Right lung (tissue), 5 donors: Measurements from ENCODE around the gene PES1. TPM values are rescaled to one million over a fixed set of nuclear protein-coding genes. Genes with fewer than 3 reads are reported as not detected.
"Not testable (repeated sequence)": the region's sequence is repeated elsewhere in the genome, so short reads cannot be mapped to it uniquely, and the experiment has no call there.

Experiments
- DNase-seq, 2 donors: peaks; one replicate each; pipeline ENCODE4 v3.0.0-alpha.2; 2013
- polyA plus RNA-seq, 5 donors: library from polyadenylated mRNA; unstranded; fragments of 120-200 nt; gene quantifications; one replicate each; pipeline versions ENCODE4 v1.2.1 to v1.2.3, GENCODE V29; 2013; ENCODE audit warnings: inconsistent platforms in 1 of 5, low replicate concordance in 1 of 5; ENCODE audit not compliant: insufficient read length in 5 of 5, insufficient read depth in 1 of 5

The PES1 gene
- polyA plus RNA-seq, 5 donors: 53.2 to 76.6 (median 63.4) TPM

DNA sequence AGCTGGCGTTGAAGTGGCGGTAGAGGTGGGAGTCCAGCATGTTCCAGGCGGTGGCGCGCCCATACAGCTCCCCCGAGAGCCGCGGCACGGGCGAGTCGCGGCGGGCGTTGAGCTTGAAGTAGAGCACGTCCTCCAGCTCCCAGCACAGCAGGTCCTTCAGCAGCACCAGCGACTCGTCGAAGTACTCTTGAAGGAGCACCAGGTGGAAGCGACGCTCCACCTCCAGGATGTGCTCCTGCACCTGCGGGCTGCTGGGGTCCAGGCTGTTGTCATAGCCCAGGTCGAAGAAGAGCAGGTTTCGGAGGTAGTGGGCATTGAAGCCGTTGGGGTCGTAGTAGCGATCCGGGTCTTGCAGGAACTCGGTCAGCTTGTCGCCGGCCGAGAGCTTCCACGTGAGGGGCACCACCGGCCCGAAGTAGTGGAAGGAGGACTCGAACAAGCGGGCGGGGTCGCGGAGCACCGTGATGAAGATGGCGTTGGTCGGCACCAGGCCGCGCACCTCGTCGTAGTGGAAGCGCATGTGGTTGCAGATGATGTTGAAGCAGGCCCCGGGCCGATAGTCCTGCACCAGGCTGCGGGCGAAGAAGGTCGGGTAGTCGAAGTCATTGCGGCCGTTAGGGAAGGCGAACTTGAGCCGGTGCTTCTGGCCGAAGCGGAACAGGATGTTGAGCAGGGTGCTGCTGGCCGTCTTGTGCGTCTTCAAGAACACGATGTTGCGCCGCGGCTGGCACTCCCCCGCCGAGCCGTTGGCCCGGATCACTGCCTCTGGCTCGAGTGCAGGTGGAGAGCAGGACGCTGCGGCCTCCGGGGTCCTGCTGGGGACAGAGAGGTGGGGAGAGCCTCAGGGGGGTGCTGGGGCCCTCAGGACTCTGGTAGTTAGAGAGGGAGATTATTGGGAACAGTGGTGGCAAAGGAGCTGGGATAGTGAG, 36.2 kb downstream of the PES1 start:
- no peak for DNase-seq

DNA sequence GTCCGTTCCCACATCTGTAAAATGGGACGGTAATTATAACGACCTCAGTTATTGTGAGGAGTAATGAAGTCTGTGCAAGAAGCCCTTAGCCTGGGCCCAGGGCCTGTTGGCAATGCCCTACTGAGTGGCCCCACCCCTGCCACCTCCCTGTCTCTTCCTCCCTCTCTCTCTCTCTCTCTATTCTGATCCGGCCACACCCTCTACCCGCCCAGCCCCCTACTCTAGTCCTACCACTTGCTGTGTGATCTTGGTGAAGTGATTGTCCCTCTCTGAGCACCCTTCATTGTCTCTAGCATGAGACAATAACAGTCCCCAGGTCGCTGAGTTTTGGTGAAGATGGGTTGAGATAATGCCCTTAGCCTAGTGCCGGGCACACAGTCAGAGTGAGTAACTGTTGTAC, 37.7 kb downstream of the PES1 start:
- no peak for DNase-seq

DNA sequence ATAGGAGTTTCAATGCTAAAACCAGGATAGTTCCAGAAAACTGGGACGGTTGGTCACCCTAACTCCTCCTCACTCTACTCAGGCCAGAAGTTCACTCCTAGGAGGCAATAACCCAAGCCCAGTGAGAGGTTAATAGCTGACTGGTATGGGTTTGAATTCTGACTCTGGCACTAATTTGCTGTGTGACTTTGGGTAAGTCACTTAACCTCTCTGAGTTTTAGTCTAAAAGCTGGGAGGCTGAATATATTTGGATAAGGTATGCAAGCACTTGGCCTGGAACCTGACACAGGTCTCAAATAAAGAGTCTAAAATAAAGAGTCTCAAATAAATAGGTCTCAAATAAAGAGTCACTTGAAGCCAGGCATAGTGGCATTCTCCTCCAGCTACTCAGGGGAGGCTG, 39.0 kb downstream of the PES1 start:
- DNase-seq: no peak

DNA sequence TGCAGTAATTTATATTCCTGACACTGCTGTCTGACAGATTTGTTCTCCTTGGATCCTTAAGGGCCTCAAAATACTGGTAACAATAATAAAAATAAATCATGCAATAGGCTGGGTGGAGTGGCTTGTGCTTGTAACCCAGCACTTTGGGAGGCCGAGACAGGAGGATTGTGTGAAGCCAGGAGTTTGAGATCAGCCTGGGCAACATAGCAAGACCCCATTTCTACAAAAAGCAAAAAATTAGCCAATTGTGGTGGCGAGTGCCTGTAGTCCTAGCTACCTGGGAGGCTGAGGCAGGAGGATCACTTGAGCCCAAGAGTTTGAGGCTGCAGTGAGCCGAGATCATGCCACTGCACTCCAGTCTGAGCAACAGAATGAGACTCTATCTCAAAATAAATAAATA, 39.9 kb downstream of the PES1 start:
- DNase-seq: not testable (repeated sequence)

DNA sequence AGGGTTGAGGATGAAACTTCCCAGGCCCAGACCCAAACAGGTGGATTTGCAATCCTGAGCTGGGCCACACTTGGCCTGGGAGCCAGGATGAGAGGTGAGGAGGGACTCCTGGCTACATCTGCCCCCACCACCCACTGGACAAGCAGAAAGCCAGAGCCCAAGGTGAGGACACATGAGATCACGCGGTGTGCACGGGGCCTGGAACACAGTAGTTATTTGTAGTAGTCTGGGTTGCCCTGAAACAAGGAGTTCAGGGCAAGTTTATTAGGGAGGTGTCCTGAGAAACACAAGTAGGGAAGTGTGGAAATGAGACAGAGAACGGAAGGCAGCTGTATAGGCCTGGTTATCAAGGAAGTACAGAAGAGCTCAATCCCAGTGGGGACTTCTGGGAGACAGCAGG, 44.5 kb downstream of the PES1 start:
- DNase-seq: no peak

DNA sequence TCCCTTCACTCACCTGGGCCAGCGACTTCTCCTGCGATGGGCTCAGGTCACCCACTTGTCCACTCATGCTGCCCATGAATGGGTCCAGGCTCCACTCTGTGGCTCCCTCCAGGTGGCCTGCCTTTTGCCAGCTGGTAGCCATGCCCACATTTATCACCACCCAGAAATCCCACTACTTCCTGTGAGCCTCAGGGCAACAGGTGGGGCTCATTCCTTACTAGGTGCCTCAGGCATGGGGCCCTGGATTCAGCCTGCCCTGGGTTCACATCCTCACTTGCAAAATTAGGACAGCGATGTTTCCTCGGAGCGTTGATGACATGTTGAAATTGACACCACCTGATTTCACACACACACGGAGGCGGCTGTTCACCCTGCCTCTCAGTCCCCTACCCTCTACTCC, 45.1 kb downstream of the PES1 start, which contains the start of gene SEC14L6:
Gene SEC14L6 (minus strand): TSS at position 126 of the 400 bp plus-strand sequence. CDS start 59 bp downstream, at position 67.
- DNase-seq: no peak

DNA sequence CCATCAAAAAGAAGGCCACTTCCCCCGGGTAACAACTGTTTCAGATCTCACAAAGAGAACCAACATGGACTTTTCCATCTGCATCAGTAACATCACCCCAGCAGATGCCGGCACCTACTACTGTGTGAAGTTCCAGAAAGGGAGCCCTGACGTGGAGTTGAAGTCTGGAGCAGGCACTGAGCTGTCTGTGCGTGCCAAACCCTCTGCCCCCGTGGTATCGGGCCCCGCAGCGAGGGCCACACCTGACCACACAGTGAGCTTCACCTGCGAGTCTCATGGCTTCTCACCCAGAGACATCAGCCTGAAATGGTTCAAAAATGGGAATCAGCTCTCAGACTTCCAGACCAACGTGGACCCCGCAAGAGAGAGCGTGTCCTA, 48.9 kb downstream of the PES1 start:
- no peak for DNase-seq

DNA sequence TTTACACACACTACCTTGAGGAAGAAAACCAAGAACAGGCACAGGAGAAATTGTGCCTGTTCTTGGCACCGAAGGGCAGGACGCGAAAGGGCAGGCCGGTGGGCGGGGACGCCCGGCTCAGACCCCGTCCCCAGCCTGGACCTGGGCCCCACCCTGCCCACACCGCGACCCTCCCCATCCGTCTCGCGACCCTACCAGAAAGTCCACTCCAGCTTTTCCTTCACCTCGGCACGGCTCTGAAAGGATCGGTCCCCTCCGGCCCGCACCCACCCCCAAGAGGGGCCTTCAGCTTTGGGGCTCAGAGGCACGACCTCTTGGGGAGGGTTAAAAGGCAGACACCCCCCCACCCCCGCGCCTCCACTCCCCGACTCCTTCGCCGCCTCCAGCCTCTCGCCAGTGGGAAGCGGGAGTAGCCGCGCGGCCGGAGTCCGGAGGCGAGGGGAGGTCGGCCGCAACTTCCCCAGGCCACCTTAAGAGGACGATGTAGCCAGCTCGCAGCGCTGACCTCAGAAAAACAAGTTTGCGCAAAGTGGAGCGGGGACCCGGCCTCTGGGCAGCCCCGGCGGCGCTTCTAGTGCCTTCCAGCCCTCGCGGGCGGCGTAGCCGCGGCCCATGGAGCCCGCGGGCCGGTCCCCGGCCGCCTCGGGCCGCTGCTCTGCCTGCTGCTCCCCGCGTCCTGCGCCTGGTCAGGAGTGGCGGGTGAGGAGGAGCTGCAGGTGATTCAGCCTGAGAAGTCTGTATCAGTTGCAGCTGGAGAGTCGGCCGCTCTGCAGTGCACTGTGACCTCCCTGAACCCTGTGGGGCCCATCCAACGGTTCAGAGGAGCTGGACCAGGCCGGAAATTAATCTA, 49.5 kb downstream of the PES1 start:
- DNase-seq: peak in 1 of 2 donors; percentile 6

DNA sequence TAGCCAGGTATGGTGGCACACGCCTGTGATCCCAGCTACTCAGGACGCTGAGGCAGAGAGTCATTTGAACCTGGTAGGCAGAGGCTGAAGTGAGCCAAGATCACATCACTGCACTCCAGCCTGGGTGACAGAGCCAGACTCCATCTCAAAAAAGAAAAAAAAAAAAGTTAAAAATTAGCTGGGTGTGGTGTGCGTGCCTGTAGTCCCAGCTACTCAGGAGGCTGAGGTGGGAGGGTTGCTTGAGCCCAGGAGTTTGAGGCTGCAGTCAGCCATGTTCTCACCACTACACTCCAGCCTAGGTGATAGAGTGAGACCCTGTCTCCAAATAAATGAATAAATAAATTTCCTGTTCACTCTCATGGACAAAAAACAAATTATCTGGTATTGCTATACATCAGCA, 50.2 kb downstream of the PES1 start:
- DNase-seq: not testable (repeated sequence)

DNA sequence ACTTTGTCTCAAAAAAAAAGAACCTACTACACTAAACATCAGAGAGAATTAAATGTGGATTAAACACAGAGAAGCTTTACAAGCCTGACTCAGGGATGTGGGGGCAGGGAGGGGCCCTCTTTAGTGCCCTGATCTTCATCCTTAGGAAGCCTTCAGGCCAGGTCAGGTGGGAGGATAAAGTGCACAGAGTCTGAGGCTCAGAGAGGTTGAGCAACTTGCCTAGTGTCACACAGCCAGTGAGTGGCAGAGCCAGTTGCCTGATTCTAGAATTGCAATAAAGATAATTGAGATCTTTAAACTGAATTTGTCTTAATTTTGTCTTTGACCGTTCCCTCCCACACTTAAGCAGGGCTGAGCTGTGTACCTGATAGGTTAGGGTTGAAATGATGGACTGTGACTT, 52.3 kb downstream of the PES1 start:
- no peak for DNase-seq

DNA sequence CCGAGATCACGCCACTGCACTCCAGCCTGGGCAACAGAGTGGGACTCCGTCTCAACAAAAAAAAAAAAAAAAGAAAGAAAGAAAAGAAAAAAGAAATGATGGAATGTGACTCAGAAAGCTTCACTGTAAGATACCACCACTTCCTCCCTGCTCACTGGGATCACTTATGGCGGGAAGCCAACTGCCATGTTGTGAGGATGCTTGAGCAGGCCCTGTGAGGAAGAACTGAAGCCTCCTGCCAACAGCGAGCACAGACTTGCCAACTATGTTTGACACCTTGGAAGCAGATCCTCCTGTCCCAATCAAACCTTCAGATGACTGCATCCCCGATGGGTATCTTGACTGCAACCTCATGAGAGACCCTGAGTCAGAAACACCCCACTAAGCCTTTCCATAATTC, 53.4 kb downstream of the PES1 start:
- DNase-seq: no peak

DNA sequence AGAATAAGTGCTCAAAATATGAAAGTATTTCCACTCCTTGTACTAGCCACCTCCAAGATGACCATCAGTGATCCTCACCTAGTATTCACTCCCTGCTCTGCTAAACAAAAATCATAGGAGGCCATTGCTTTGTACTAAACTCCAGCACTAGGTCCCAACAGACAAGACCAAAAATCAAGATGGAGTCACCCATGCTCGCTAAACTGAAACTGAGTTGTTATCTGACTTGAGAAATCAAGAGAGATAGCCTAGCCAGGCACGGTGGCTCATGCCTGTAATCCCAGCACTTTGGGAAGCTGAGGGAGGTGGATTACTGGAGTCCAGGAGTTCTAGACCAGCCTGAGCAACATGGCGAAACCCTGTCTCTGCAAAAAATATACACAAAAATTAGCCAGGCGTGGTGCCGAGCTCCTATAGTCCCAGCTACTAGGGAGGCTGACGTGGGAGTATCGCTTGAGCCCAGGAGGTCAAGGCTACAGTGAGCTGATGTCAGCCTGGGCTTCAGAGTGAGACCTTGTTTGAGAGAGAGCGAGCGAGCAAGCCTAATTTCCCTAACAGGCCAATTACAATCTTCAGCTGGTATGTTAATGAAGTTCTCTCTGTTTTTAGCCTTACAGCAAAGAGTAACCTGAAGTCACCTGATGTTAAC, 54.5 kb downstream of the PES1 start:
- no peak for DNase-seq

DNA sequence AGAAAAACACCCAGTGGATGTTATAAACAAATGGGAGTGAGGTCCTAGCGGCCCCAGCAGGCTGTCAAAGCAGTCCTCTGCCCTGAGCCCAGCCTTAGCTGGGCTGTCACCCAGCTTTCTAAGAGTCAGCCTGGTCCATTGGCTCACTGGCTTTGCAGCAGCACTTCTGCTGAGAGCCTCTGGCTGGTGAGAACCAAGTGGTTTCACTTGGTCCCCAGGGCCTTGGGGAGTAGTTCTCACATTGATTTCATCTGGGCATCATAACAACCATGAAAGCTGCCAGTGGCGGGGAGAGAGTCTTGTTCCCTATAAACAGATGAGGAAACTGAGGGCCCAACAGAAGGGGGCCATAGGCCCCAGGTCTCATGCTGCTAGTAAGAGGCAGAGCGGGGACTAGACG, 56.5 kb downstream of the PES1 start:
- DNase-seq: no peak

DNA sequence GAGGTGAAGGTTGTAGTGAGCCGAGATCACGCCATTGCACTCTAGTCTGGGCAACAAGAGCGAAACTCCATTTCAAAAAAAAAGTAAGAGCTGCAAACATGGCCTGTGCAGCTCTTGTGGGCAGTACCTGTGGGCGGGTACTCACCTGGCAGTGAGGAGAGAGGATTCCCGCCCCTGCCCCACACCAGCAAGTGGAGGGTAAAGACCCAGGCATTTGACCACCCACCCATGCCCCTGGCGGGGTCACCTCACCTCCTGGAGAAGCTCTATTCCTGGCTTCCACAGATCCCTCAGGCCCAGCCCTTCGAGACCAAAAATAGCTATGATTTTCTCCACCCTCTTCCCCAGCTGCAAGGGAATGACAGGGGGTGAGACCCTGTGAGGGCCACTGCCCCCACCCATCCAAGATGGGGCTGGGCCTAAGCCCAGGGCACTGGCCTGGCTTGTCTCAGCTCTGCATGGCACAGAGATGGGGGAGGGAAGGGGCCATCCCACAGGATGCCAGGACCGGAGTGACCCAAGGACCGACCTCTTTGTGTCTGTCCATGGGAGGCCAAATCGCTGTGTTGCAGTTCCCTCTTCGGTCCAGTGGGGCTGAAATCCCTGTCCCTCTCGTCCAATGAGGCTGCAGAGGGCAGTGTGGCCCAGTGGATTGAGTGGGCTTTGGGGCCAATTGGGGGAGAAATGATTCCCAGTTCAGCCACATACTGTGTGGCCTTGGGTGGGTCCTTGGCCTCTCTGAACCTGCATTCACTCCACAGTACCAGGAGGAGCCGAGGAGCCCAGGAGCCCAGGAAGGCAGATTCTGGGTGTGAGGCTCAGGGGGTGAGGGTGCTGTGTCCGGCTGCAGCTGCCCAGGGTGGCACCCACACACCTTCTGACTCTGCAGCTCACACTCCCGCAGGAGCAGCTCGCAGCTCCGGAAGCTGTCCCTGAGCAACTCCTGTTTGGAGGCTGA, 59.8 kb downstream of the PES1 start:
- no peak for DNase-seq

DNA sequence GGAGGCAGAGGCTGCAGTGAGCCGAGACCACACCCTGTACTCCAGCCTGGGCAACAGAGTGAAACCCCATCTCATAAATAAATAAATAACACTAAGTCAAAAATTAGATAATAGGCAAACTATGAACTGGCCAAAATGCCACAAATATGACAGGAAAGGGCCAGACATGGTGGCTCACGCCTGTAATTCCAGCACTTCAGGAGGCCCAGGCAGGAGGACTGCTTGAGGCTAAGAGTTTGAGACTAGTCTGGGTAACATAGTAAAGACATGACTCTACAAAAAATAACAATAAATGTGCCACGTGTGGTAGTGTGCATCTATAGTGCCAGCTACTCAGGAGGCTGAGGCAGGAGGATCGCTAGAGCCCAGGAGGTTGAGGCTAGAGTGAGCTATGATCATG, 65.1 kb downstream of the PES1 start:
- DNase-seq: no peak

Other genes with a start within 250 kb of the PES1 start
- gene SF3A1, start 235.0 kb downstream of the PES1 start, polyA plus RNA-seq: 100 to 1,000 TPM; 105 to 165 (median 132) TPM
- 1 to 10 TPM; 4.0 to 8.2 (median 4.9) TPM for gene CCDC157, start 234.9 kb downstream of the PES1 start, polyA plus RNA-seq
- 10 to 100 TPM; 18.3 to 27.8 (median 22.7) TPM for gene RNF215, start 204.5 kb downstream of the PES1 start, polyA plus RNA-seq
- 10 to 100 TPM in 3 of 5 donors, 1 to 10 TPM in 2; 8.0 to 12.0 (median 10.7) TPM for gene SEC14L2, start 194.9 kb downstream of the PES1 start, polyA plus RNA-seq
- gene MTFP1, start 166.1 kb downstream of the PES1 start, polyA plus RNA-seq: 10 to 100 TPM in 1 of 5 donors, 1 to 10 TPM in 4; 3.8 to 10.7 (median 6.7) TPM
- gene SEC14L3, start 119.9 kb downstream of the PES1 start, polyA plus RNA-seq: under 1 TPM; 0.14 to 0.26 (median 0.21) TPM
- under 1 TPM; 0.61 to 0.97 (median 0.81) TPM for gene SEC14L4, start 86.2 kb downstream of the PES1 start, polyA plus RNA-seq
- 1 to 10 TPM; 2.3 to 3.7 (median 2.5) TPM for gene SEC14L6, start 45.2 kb downstream of the PES1 start, polyA plus RNA-seq
- 10 to 100 TPM in 1 of 5 donors, 1 to 10 TPM in 4; 4.5 to 10.7 (median 7.2) TPM for gene GAL3ST1, start 17.2 kb downstream of the PES1 start, polyA plus RNA-seq
- gene TCN2, start 15.3 kb upstream of the PES1 start, polyA plus RNA-seq: 10 to 100 TPM; 21.9 to 41.0 (median 28.1) TPM
- 1 to 10 TPM; 1.6 to 3.8 (median 2.2) TPM for gene SLC35E4, start 43.9 kb upstream of the PES1 start, polyA plus RNA-seq
- gene DUSP18, start 76.0 kb upstream of the PES1 start, polyA plus RNA-seq: 10 to 100 TPM in 4 of 5 donors, 1 to 10 TPM in 1; 9.3 to 16.7 (median 10.4) TPM
- 10 to 100 TPM; 13.6 to 19.5 (median 17.0) TPM for gene OSBP2, start 103.0 kb upstream of the PES1 start, polyA plus RNA-seq